Psoas muscle (tissue), 8 donors: ENCODE results near the gene CNTNAP2. TPM values are rescaled to one million over a fixed set of nuclear protein-coding genes. Genes with fewer than 3 reads are reported as not detected.

Experiments
- ATAC-seq, 4 donors: fragments of 200-7000 bp; cut with Tn5 transposase; one replicate each; pipeline ENCODE4 v1.9.1; 2020; ENCODE audit warnings: moderate library complexity in 3 of 4, mild to moderate bottlenecking in 2 of 4
- DNase-seq, 2 donors: peaks; one replicate each; pipeline ENCODE4 v3.0.0-alpha.2; 2020
- H3K27ac ChIP-seq: fragments of 200-600 bp; one replicate; pipeline ENCODE4 v1.8.0; 2022
- H3K27me3 ChIP-seq, 3 donors: fragments of 200-600 bp in 1 of 3; one replicate each; pipeline versions ENCODE4 v1.6.1 to v1.8.0; 2013 to 2022; ENCODE audit warnings: low read length in 2 of 3, mild to moderate bottlenecking in 2 of 3, moderate library complexity in 1 of 3; ENCODE audit not compliant: insufficient read depth in 3 of 3
- H3K36me3 ChIP-seq, 2 donors: fragments of 200-600 bp in 1 of 2; one replicate each; pipeline versions ENCODE4 v1.6.1 to v1.8.0; 2013 to 2022; ENCODE audit warnings: low read depth in 1 of 2, mild to moderate bottlenecking in 1 of 2, moderate library complexity in 1 of 2; ENCODE audit not compliant: insufficient read depth in 1 of 2
- H3K4me1 ChIP-seq: fragments of 200-600 bp; one replicate; pipeline ENCODE4 v1.8.0; 2022
- H3K4me3 ChIP-seq: fragments of 200-600 bp; one replicate; pipeline ENCODE4 v1.8.0; 2022; ENCODE audit warnings: mild to moderate bottlenecking
- H3K9me3 ChIP-seq: fragments of 200-600 bp; one replicate; pipeline ENCODE4 v1.8.0; 2022
- WGBS, 3 donors: extraction: QIAGEN DNeasy Blood & Tissue Kit; methylation state at CpG; one replicate each; pipeline versions ENCODE4 v1.1.6 to v1.1.7; 2013; 5-methylcytosine and 5-hydroxymethylcytosine counted together
- intact Hi-C, 2 donors: fragments of 100-400 bp; cut with DNase I; formaldehyde crosslinking; loops; one replicate each; pipeline versions ENCODE4 v1.11.0 to v1.14.2; 2022
- polyA plus RNA-seq, 3 donors: library from polyadenylated mRNA; stranded (reverse); fragments of 200-250 nt; gene quantifications; one replicate each; pipeline ENCODE4 v1.2.3, GENCODE V29; 2013
- total RNA-seq, 4 donors: library from RNA; stranded (reverse); fragmentation: NEBNext Ultra II Directional in 2 of 4; extraction: Animal tissue kit (Norgen Biotek cat#: 25700) in 2 of 4; gene quantifications; one replicate each; pipeline versions ENCODE4 v1.2.1 to v1.2.4, GENCODE V29; 2021 to 2023
- TF ChIP-seq, protein P1 (sequence below): fragments of 200-600 bp; IDR thresholded peaks from one replicate; pipeline ENCODE4 v1.8.0; 2022; ENCODE audit warnings: antibody characterized with exemption
- donor health status: healthy with polysubstance abuse.
- donor health status: DM: no; HTN: no; CAD: no; lungs with moderate emphysema.
- donor health status: Bipolar disorder and iron deficiency.
- donor health status: healthy.
- donor health status: DM: yes; HTN: yes; CAD: no.
- donor health status: DM: no; HTN: no; CAD: no.
- donor health status: DM: no; HTN: no; CAD: no.
- donor health status: DM: yes; HTN: yes; CAD: no.

The CNTNAP2 gene
- total and polyA plus RNA-seq, 7 donors = 0.01 to 0.13 TPM; not detected in 5

- Histone ChIP-seq H3K4me1 (no peaks in the 10 kb centered on the region), H3K4me3 (no peak overlapping the region), H3K36me3 (no peaks in the 10 kb centered on the region), H3K27ac (no peak overlapping the region), H3K27me3 (no peaks in the 10 kb centered on the region), H3K9me3 (no peaks in the 10 kb centered on the region)
- TF ChIP-seq, protein P1, sequence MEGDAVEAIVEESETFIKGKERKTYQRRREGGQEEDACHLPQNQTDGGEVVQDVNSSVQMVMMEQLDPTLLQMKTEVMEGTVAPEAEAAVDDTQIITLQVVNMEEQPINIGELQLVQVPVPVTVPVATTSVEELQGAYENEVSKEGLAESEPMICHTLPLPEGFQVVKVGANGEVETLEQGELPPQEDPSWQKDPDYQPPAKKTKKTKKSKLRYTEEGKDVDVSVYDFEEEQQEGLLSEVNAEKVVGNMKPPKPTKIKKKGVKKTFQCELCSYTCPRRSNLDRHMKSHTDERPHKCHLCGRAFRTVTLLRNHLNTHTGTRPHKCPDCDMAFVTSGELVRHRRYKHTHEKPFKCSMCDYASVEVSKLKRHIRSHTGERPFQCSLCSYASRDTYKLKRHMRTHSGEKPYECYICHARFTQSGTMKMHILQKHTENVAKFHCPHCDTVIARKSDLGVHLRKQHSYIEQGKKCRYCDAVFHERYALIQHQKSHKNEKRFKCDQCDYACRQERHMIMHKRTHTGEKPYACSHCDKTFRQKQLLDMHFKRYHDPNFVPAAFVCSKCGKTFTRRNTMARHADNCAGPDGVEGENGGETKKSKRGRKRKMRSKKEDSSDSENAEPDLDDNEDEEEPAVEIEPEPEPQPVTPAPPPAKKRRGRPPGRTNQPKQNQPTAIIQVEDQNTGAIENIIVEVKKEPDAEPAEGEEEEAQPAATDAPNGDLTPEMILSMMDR = no peak
- intact Hi-C loops = no loop called here
- WGBS, 3 donors = 69 to 76% (median 71%) methylated on average over 2 of the region's 2 CpGs
- ATAC-seq = no peak
- DNase-seq = no peak
Measured at GRCh38 chr7:147136352-147136751, 1019.8 kb downstream of the CNTNAP2 start.

- H3K9me3 ChIP-seq = no peaks in the 10 kb centered on the region
- TF ChIP-seq, protein P1 = no peak
- 23 to 41% (median 33%) methylated on average over 2 of the region's 2 CpGs for whole genome bisulfite sequencing, 3 donors
- no peak for ATAC-seq
- intact Hi-C loops = no loop called here
- no peaks in the 10 kb centered on the region for H3K36me3 ChIP-seq
- no peak overlapping the region for H3K4me3 ChIP-seq
- H3K27ac ChIP-seq = no peak overlapping the region
- DNase-seq = no peak
- H3K4me1 ChIP-seq = no peaks in the 10 kb centered on the region
- no peaks in the 10 kb centered on the region for H3K27me3 ChIP-seq
Measured at GRCh38 chr7:147145194-147145593, 1028.6 kb downstream of the CNTNAP2 start.

DNA sequence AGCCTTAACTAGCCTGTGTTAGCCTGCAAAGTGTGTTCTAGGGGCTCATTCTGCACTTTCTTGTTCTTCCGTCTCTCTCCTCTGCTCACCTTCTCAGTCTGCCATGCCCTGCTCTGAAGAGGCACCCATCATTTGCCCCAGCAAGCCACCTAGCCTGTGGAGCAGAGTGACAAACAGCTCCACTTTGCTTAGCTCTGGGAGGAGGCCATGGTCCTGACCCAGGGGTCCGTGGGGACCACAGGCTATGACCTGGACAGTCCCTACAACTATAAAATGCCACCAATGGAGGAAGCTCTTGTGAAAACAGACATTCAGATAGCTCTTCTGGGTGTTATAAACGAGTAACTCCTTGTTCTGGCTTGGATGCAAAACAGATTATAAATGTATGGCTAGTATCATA, 1029.6 kb downstream of the CNTNAP2 start:
- no peak overlapping the region for H3K27ac ChIP-seq
- no peaks in the 10 kb centered on the region for H3K27me3 ChIP-seq
- no peak for DNase-seq
- H3K9me3 ChIP-seq = no peaks in the 10 kb centered on the region
- no peak overlapping the region for H3K4me3 ChIP-seq
- WGBS, 3 donors = 61 to 69% (median 64%) methylated on average over 3 of the region's 3 CpGs
- TF ChIP-seq, protein P1 = no peak
- intact Hi-C loops = no loop called here
- H3K36me3 ChIP-seq = no peaks in the 10 kb centered on the region
- ATAC-seq = no peak
- no peaks in the 10 kb centered on the region for H3K4me1 ChIP-seq

GRCh38 chr7:147151661-147152060, 1035.1 kb downstream of the CNTNAP2 start:
- Histone ChIP-seq H3K9me3 (no peaks in the 10 kb centered on the region), H3K4me3 (no peak overlapping the region), H3K27me3 (no peaks in the 10 kb centered on the region), H3K36me3 (no peaks in the 10 kb centered on the region), H3K27ac (no peak overlapping the region), H3K4me1 (no peaks in the 10 kb centered on the region)
- intact Hi-C loops = no loop called here
- TF ChIP-seq, protein P1 = no peak
- no peak for ATAC-seq
- no peak for DNase-seq

DNA sequence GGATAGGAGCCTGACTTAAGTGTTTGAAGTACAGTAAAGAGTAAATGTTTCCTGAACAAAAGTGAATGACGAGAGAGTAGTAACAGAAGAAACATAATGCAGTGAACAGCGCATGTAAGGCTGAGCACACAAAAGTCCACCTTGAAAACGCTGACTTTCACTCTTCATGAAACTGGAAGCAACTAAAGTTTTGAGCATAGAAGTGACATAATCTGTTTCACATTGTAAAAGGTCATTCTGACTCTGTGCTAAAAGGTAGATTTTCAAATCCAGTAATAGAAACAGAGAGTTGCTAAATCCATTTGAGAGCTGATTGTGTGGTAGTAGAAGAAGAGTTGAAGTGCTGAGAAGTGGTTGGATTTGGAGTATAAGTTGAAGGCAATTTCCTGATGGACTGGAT, 1037.0 kb downstream of the CNTNAP2 start:
- H3K27me3 ChIP-seq = no peaks in the 10 kb centered on the region
- H3K27ac ChIP-seq = no peak overlapping the region
- no peaks in the 10 kb centered on the region for H3K9me3 ChIP-seq
- ATAC-seq (no peak), DNase-seq (no peak)
- 84 to 92% (median 89%) methylated on average over 3 of the region's 3 CpGs for WGBS, 3 donors
- H3K36me3 ChIP-seq = no peaks in the 10 kb centered on the region
- TF ChIP-seq, protein P1 = no peak
- H3K4me1 ChIP-seq = no peaks in the 10 kb centered on the region
- no peak overlapping the region for H3K4me3 ChIP-seq
- intact Hi-C loops = no loop called here
